BE2C (cell line): ENCODE data around the gene SMG6.

Experiments used
- DNase-seq: peaks from one replicate; pipeline ENCODE4 v3.0.0-alpha.2; 2020
- H3K27me3 ChIP-seq: fragments of 250-450 bp; sonication (Bioruptor Pico); 2 replicates; pipeline ENCODE4 v1.5.1; 2020; ENCODE audit warnings: mild to moderate bottlenecking
- H3K36me3 ChIP-seq: fragments of 250-450 bp; sonication (Bioruptor Pico); 2 replicates; pipeline ENCODE4 v1.5.1; 2020; ENCODE audit warnings: mild to moderate bottlenecking
- H3K4me1 ChIP-seq: fragments of 250-450 bp; sonication (Bioruptor Pico); 2 replicates; pipeline ENCODE4 v1.5.1; 2020
- H3K4me3 ChIP-seq: 2 replicates; pipeline ENCODE4 v1.5.1; 2011; ENCODE audit warnings: low read depth, low read length
- H3K9me3 ChIP-seq: fragments of 250-450 bp; sonication (Bioruptor Pico); 2 replicates; pipeline ENCODE4 v1.5.1; 2020
- CTCF ChIP-seq: IDR thresholded peaks from 2 replicates; pipeline ENCODE4 v1.5.1; 2012; ENCODE audit warnings: mild to moderate bottlenecking, low read depth, low read length

Gene SMG6

GRCh38 chr17:2233441-2233947 is 70.1 kb downstream of the SMG6 start:
- no peaks in the 10 kb centered on the region for H3K4me1 ChIP-seq
- no peaks in the 10 kb centered on the region for H3K9me3 ChIP-seq
- H3K27me3 ChIP-seq = no peaks in the 10 kb centered on the region
- H3K36me3 ChIP-seq = no peaks in the 10 kb centered on the region
- no peak for TF ChIP-seq CTCF
- no peak overlapping the region for H3K4me3 ChIP-seq
- no peak for DNase-seq

- Histone ChIP-seq H3K9me3 (no peaks in the 10 kb centered on the region), H3K36me3 (no peaks in the 10 kb centered on the region), H3K4me3 (no peak overlapping the region), H3K27me3 (no peaks in the 10 kb centered on the region), H3K4me1 (no peaks in the 10 kb centered on the region)
- DNase-seq = no peak
- no peak for TF ChIP-seq CTCF
Measured at GRCh38 chr17:2232244-2232638, 71.3 kb downstream of the SMG6 start.

- no peak for TF ChIP-seq CTCF
- Histone ChIP-seq H3K27me3 (no peaks in the 10 kb centered on the region), H3K36me3 (no peaks in the 10 kb centered on the region), H3K4me3 (no peak overlapping the region), H3K4me1 (no peaks in the 10 kb centered on the region), H3K9me3 (no peaks in the 10 kb centered on the region)
- DNase-seq = no peak
Measured at GRCh38 chr17:2230877-2231276, 72.7 kb downstream of the SMG6 start.

- Histone ChIP-seq H3K4me3 (no peak overlapping the region), H3K36me3 (no peaks in the 10 kb centered on the region), H3K27me3 (no peaks in the 10 kb centered on the region), H3K4me1 (no peaks in the 10 kb centered on the region), H3K9me3 (no peaks in the 10 kb centered on the region)
- TF ChIP-seq CTCF = no peak
- DNase-seq = no peak
Measured at GRCh38 chr17:2227025-2227699, 76.4 kb downstream of the SMG6 start.

GRCh38 chr17:2223617-2223927 is 80.0 kb downstream of the SMG6 start:
- no peaks in the 10 kb centered on the region for H3K4me1 ChIP-seq

More at GRCh38 chr17:2223617-2223927, 80.0 kb downstream of the SMG6 start:
- no peak for TF ChIP-seq CTCF
- no peak for DNase-seq
- H3K4me3 ChIP-seq = no peak overlapping the region
- H3K36me3 ChIP-seq = no peaks in the 10 kb centered on the region
- H3K9me3 ChIP-seq = no peaks in the 10 kb centered on the region
- no peaks in the 10 kb centered on the region for H3K27me3 ChIP-seq
